Measurements from ENCODE around the gene SNX21. TPM values are rescaled to one million over a fixed set of nuclear protein-coding genes. Genes with fewer than 3 reads are reported as not detected.

SNX21 gene
- total RNA-seq, 2 donors from 2014 or later = 18.0 to 18.8 TPM

- H3K27ac ChIP-seq (ENCODE audit: low read depth, low read length) = no peak overlapping the region
- no peak overlapping the region for H3K4me3 ChIP-seq (ENCODE audit: low read length)
- no peaks in the 10 kb centered on the region for H3K4me1 ChIP-seq (ENCODE audit: control insufficient read depth, insufficient read depth, low read length)
- no peak overlapping the region for H3K9ac ChIP-seq (ENCODE audit: extremely low read depth, low read length, poor library complexity, severe bottlenecking)
- WGBS, 2 experiments (ENCODE audit: insufficient coverage in 1 of 2, insufficient read length in 1 of 2) = 59 to 65% methylated on average over 46 to 57 of the region's 57 CpGs
- H3K27me3 ChIP-seq (ENCODE audit: control insufficient read depth, insufficient read depth, low read length, poor library complexity, severe bottlenecking) = peaks cover 18% of the 10 kb centered on the region
- Mint-ChIP-seq H3K4me1 (peaks cover 5% of the 10 kb centered on the region), H3K27ac (no peak overlapping the region), H3K9me3 (no peaks in the 10 kb centered on the region), H3K36me3 (ENCODE audit: low read depth) (no peaks in the 10 kb centered on the region), H3K27me3 (ENCODE audit: insufficient read depth) (peaks cover 31% of the 10 kb centered on the region), H3K4me3 (peak overlapping the region; percentile 42)
- H3K36me3 ChIP-seq (ENCODE audit: control insufficient read depth, insufficient read depth, low read length) = no peaks in the 10 kb centered on the region
- TF ChIP-seq CTCF (conservative IDR thresholded peaks at IDR 0.05) = peak; percentile 70
- H3K9me3 ChIP-seq (ENCODE audit: control insufficient read depth, low read length) = no peaks in the 10 kb centered on the region
- DNase-seq = peak; percentile 88
These were observed 9.4 kb upstream of the SNX21 start for GRCh38 chr20:45823949-45824835.

GRCh38 chr20:45826381-45827019 lies 7.1 kb upstream of the SNX21 start:
- Mint-ChIP-seq H3K4me1 (peaks cover 5% of the 10 kb centered on the region), H3K9me3 (no peaks in the 10 kb centered on the region), H3K27ac (no peak overlapping the region), H3K4me3 (no peak overlapping the region), H3K27me3 (ENCODE audit: insufficient read depth) (peaks cover 31% of the 10 kb centered on the region), H3K36me3 (ENCODE audit: low read depth) (no peaks in the 10 kb centered on the region)
- Histone ChIP-seq H3K4me3 (ENCODE audit: low read length) (no peak overlapping the region), H3K9ac (ENCODE audit: extremely low read depth, low read length, poor library complexity, severe bottlenecking) (no peak overlapping the region), H3K36me3 (ENCODE audit: control insufficient read depth, insufficient read depth, low read length) (no peaks in the 10 kb centered on the region), H3K27me3 (ENCODE audit: control insufficient read depth, insufficient read depth, low read length, poor library complexity, severe bottlenecking) (peaks cover 18% of the 10 kb centered on the region), H3K9me3 (ENCODE audit: control insufficient read depth, low read length) (no peaks in the 10 kb centered on the region), H3K4me1 (ENCODE audit: control insufficient read depth, insufficient read depth, low read length) (no peaks in the 10 kb centered on the region), H3K27ac (ENCODE audit: low read depth, low read length) (no peak overlapping the region)
- no peak for TF ChIP-seq CTCF (conservative IDR thresholded peaks at IDR 0.05)
- WGBS, 2 experiments (ENCODE audit: insufficient coverage in 1 of 2, insufficient read length in 1 of 2) = 76 to 79% methylated on average over 2 to 6 of the region's 6 CpGs
- no peak for DNase-seq

GRCh38 chr20:45827030-45827652 lies 6.5 kb upstream of the SNX21 start, which contains the start of gene TNNC2:
TSS of gene TNNC2 (minus strand) at chr20:45827312. CDS start at chr20:45827248, 64 bp downstream.
- H3K27me3 ChIP-seq (ENCODE audit: control insufficient read depth, insufficient read depth, low read length, poor library complexity, severe bottlenecking) = peaks cover 18% of the 10 kb centered on the region
- TF ChIP-seq CTCF (conservative IDR thresholded peaks at IDR 0.05) = no peak
- no peaks in the 10 kb centered on the region for H3K4me1 ChIP-seq (ENCODE audit: control insufficient read depth, insufficient read depth, low read length)
- Mint-ChIP-seq H3K27me3 (ENCODE audit: insufficient read depth) (peaks cover 27% of the 10 kb centered on the region), H3K4me1 (peaks cover 5% of the 10 kb centered on the region), H3K4me3 (no peak within 1 kb of the TSS), H3K27ac (no peak within 1 kb of the TSS), H3K36me3 (ENCODE audit: low read depth) (no peaks in the 10 kb centered on the region), H3K9me3 (no peaks in the 10 kb centered on the region)
- no peak within 1 kb of the TSS for H3K4me3 ChIP-seq (ENCODE audit: low read length)
- no peak within 1 kb of the TSS for H3K9ac ChIP-seq (ENCODE audit: extremely low read depth, low read length, poor library complexity, severe bottlenecking)
- no peak for DNase-seq
- no peaks in the 10 kb centered on the region for H3K9me3 ChIP-seq (ENCODE audit: control insufficient read depth, low read length)
- 90 to 100% methylated on average over 4 to 8 of the region's 8 CpGs for WGBS, 2 experiments (ENCODE audit: insufficient coverage in 1 of 2, insufficient read length in 1 of 2)
- no peak within 1 kb of the TSS for H3K27ac ChIP-seq (ENCODE audit: low read depth, low read length)
- H3K36me3 ChIP-seq (ENCODE audit: control insufficient read depth, insufficient read depth, low read length) = no peaks in the 10 kb centered on the region
